Esophagus muscularis mucosa (tissue), 3 donors: ENCODE results near the gene PHLDB1.

Source experiments
- CTCF ChIP-seq, 3 experiments: fragments of 200-600 bp in 2 of 3; fragments of 450-650 bp in 1 of 3; sonication (generic) in 2 of 3; IDR thresholded peaks; one replicate each; pipeline ENCODE4 v1.5.1; 2017 to 2019; ENCODE audit warnings: antibody characterized with exemption in 3 of 3, mild to moderate bottlenecking in 2 of 3, moderate library complexity in 1 of 3
- POLR2A ChIP-seq: fragments of 450-650 bp; IDR thresholded peaks from one replicate; pipeline ENCODE4 v1.6.1; 2017; ENCODE audit warnings: antibody characterized with exemption, moderate library complexity, mild to moderate bottlenecking, low read depth
- POLR2AphosphoS5 ChIP-seq, 2 donors: sonication (generic); formaldehyde crosslinking; IDR thresholded peaks; one replicate each; pipeline ENCODE4 v1.6.1; 2017; ENCODE audit warnings: antibody characterized with exemption in 2 of 2

- TF ChIP-seq POLR2A (no peak), CTCF (IDR thresholded peaks at IDR 0.05) (peak in 1 of 3 experiments; percentile 5), POLR2AphosphoS5 (IDR thresholded peaks at IDR 0.05) (peak; percentile 62 to 71)
Measured at GRCh38 chr11:118621071-118621783, 13.8 kb downstream of the PHLDB1 start.
